HepG2 (cell line): Measurements from ENCODE around the gene MTA3. TPM values are rescaled to one million over a fixed set of nuclear protein-coding genes. Genes with fewer than 3 reads are reported as not detected.

Experiments used
- AKAP8 ChIP-seq: sonication (generic); formaldehyde crosslinking; IDR thresholded peaks from 2 replicates; pipeline ENCODE4 v1.5.1; 2020; ENCODE audit warnings: mild to moderate bottlenecking, missing genetic modification reagents
- CENPBD1 ChIP-seq: sonication (generic); formaldehyde crosslinking; IDR thresholded peaks from 2 replicates; pipeline ENCODE4 v1.8.0; 2022; ENCODE audit warnings: missing genetic modification reagents, low read depth, mild to moderate bottlenecking, borderline replicate concordance
- EHMT2 ChIP-seq: fragments of 200-600 bp; sonication (generic); IDR thresholded peaks from 2 replicates; pipeline ENCODE4 v1.7.0; 2017; ENCODE audit warnings: antibody characterized with exemption, low read depth, low read length, borderline replicate concordance
- HCFC1 ChIP-seq: fragments of 150-350 bp; IDR thresholded peaks from 2 replicates; pipeline ENCODE4 v1.6.1; 2014; ENCODE audit warnings: low read depth, low read length
- HMGXB4 ChIP-seq, 2 experiments: sonication (generic) in 1 of 2; formaldehyde crosslinking in 1 of 2; IDR thresholded peaks; 2 replicates each; pipeline versions ENCODE4 v1.4.0 to v1.6.1; 2018 to 2020; ENCODE audit warnings: missing genetic modification reagents in 2 of 2, borderline replicate concordance in 1 of 2, low read depth in 1 of 2, mild to moderate bottlenecking in 1 of 2, missing biosample characterization in 1 of 2
- HNRNPL ChIP-seq: fragments of 200-400 bp; formaldehyde crosslinking; IDR thresholded peaks from 2 replicates; pipeline ENCODE4 v1.6.1; 2017; ENCODE audit warnings: mild to moderate bottlenecking, low read depth, low read length
- KLF9 ChIP-seq: IDR thresholded peaks from 2 replicates; pipeline ENCODE4 v1.6.1; 2016; ENCODE audit warnings: low read depth
- MYPOP ChIP-seq: sonication (generic); formaldehyde crosslinking; IDR thresholded peaks from 2 replicates; pipeline ENCODE4 v1.8.1; 2023; ENCODE audit warnings: mild to moderate bottlenecking, moderate library complexity, missing genetic modification reagents
- PLRG1 ChIP-seq: fragments of 450-650 bp; conservative IDR thresholded peaks from 2 replicates; pipeline ENCODE4 v1.6.1; 2016
- POLR2AphosphoS5 ChIP-seq: IDR thresholded peaks from 2 replicates; pipeline ENCODE4 v1.6.1; 2012; ENCODE audit warnings: low read depth, low read length
- TOPORS ChIP-seq: sonication (generic); formaldehyde crosslinking; IDR thresholded peaks from 2 replicates; pipeline ENCODE4 v1.8.0; 2023; ENCODE audit warnings: mild to moderate bottlenecking, missing genetic modification reagents
- XBP1 ChIP-seq: sonication (generic); formaldehyde crosslinking; IDR thresholded peaks from 2 replicates; pipeline ENCODE4 v1.5.0; 2020; ENCODE audit warnings: missing genetic modification reagents
- ZBTB14 ChIP-seq: sonication (generic); formaldehyde crosslinking; IDR thresholded peaks from 2 replicates; pipeline ENCODE4 v1.4.0; 2020; ENCODE audit warnings: missing genetic modification reagents
- ZBTB26 ChIP-seq: IDR thresholded peaks from 2 replicates; pipeline ENCODE4 v1.6.1; 2016; ENCODE audit warnings: missing compliant biosample characterization, missing genetic modification reagents, borderline replicate concordance
- ZNF335 ChIP-seq: sonication (generic); formaldehyde crosslinking; IDR thresholded peaks from 2 replicates; pipeline ENCODE4 v1.4.0; 2020; ENCODE audit warnings: missing genetic modification reagents
- ZNF496 ChIP-seq: sonication (generic); formaldehyde crosslinking; IDR thresholded peaks from 2 replicates; pipeline ENCODE4 v1.8.1; 2023; ENCODE audit warnings: mild to moderate bottlenecking, moderate library complexity, missing genetic modification reagents; ENCODE audit not compliant: insufficient replicate concordance
- ZNF512B ChIP-seq: sonication (generic); formaldehyde crosslinking; IDR thresholded peaks from 2 replicates; pipeline ENCODE4 v1.5.1; 2020; ENCODE audit warnings: missing genetic modification reagents, mild to moderate bottlenecking, borderline replicate concordance
- ZNF691 ChIP-seq: sonication (generic); formaldehyde crosslinking; IDR thresholded peaks from 2 replicates; pipeline ENCODE4 v1.4.0; 2020; ENCODE audit warnings: missing genetic modification reagents, low read depth, mild to moderate bottlenecking, borderline replicate concordance
- ZNF709 ChIP-seq: sonication (generic); formaldehyde crosslinking; IDR thresholded peaks from 2 replicates; pipeline ENCODE4 v1.5.0; 2020; ENCODE audit warnings: mild to moderate bottlenecking, missing genetic modification reagents
- ZSCAN25 ChIP-seq: sonication (generic); formaldehyde crosslinking; IDR thresholded peaks from 2 replicates; pipeline ENCODE4 v1.8.0; 2022; ENCODE audit warnings: mild to moderate bottlenecking, missing genetic modification reagents
- polyA plus RNA-seq, 8 experiments: library from polyadenylated mRNA; depleted of rRNA in 3 of 8; stranded (reverse) in 7 of 8; unstranded in 1 of 8; fragments of >200 nt; fragmentation: Illumina TruSeq in 4 of 8; extraction: Trizol in 4 of 8; gene quantifications; 2 replicates each; pipeline versions ENCODE4 v1.2.1 to v1.2.3, GENCODE V29; 2011 to 2016; ENCODE audit warnings: low read depth in 4 of 8, missing spikeins in 1 of 8, mixed read lengths in 1 of 8; ENCODE audit not compliant: insufficient read depth in 1 of 8
- total RNA-seq, 5 experiments: library from RNA; depleted of rRNA; stranded (reverse); fragments of >200 nt; fragmentation: Illumina TruSeq; extraction: Trizol; gene quantifications; 2 replicates each; pipeline ENCODE4 v1.2.3, GENCODE V29; 2016; ENCODE audit warnings: low read depth in 1 of 5

MTA3 gene
- total and polyA plus RNA-seq, 2 of the 13 experiments (the other 11 are each of a cell fraction or from before 2014, with no cell fraction given): 48.8 to 77.8 TPM

GRCh38 chr2:42569116-42569711 lies 782 bp downstream of the MTA3 start (continued):
- TF ChIP-seq HMGXB4 (CRISPR knock-in tag; IDR thresholded peaks at IDR 0.05; ENCODE audit: borderline replicate concordance in 1 of 2, low read depth in 1 of 2): peak in 1 of 2 experiments; percentile 18; a peak in 1 of 4 replicates
- TF ChIP-seq XBP1 (CRISPR knock-in tag): no peak
- TF ChIP-seq KLF9 (CRISPR knock-in tag): 0 out of 2 replicates have a peak, but pooled peaks have one; percentile 48
- TF ChIP-seq ZNF709 (CRISPR knock-in tag): peak; percentile 26; the same call in 1 of the 2 replicates
- no peak for TF ChIP-seq ZNF335 (CRISPR knock-in tag)
- TF ChIP-seq ZNF496: no peak
- no peak for TF ChIP-seq ZSCAN25 (CRISPR knock-in tag)
- TF ChIP-seq POLR2AphosphoS5: peak; percentile 56
- no peak for TF ChIP-seq HNRNPL
- 0 out of 2 replicates have a peak, but pooled peaks have one; percentile 57 for TF ChIP-seq MYPOP (CRISPR knock-in tag)
- TF ChIP-seq AKAP8 (CRISPR knock-in tag): peak; percentile 29; the same call in 1 of the 2 replicates
- no peak for TF ChIP-seq ZBTB26 (CRISPR knock-in tag)
- TF ChIP-seq TOPORS (CRISPR knock-in tag): no peak
- TF ChIP-seq HCFC1: no peak
- TF ChIP-seq PLRG1: no peak
- TF ChIP-seq ZBTB14 (CRISPR knock-in tag): no peak
- TF ChIP-seq ZNF512B: no peak
- TF ChIP-seq EHMT2: no peak
- TF ChIP-seq ZNF691 (CRISPR knock-in tag): 0 out of 2 replicates have a peak, but pooled peaks have one; percentile 45
- TF ChIP-seq CENPBD1: no peak
